Rectal smooth muscle tissue (tissue), 1 donor: ENCODE measurements around the gene RAB41.
"Not testable (repeated sequence)": the region's sequence is repeated elsewhere in the genome, so short reads cannot be mapped to it uniquely, and the experiment has no call there.

Source experiments
- H3K27ac ChIP-seq: one replicate; pipeline ENCODE4 v1.7.0; 2013; ENCODE audit warnings: low read depth, low read length, inconsistent platforms
- H3K27me3 ChIP-seq: one replicate; pipeline ENCODE4 v1.7.0; 2013; ENCODE audit warnings: low read length; ENCODE audit not compliant: control insufficient read depth, insufficient read depth
- H3K36me3 ChIP-seq: one replicate; pipeline ENCODE4 v1.7.0; 2013; ENCODE audit warnings: low read length; ENCODE audit not compliant: control insufficient read depth, insufficient read depth
- H3K4me1 ChIP-seq: one replicate; pipeline ENCODE4 v1.7.0; 2013; ENCODE audit warnings: low read length; ENCODE audit not compliant: control insufficient read depth, insufficient read depth
- H3K4me3 ChIP-seq: one replicate; pipeline ENCODE4 v1.7.0; 2013; ENCODE audit warnings: low read length
- H3K9ac ChIP-seq: one replicate; pipeline ENCODE4 v1.7.0; 2013; ENCODE audit warnings: low read length

Gene RAB41

GRCh38 chrX:70281951-70282350 is at the start of gene RAB41:
TSS of gene RAB41 (plus strand) at chrX:70282172. CDS start at chrX:70282218, 46 bp downstream.
- no peak within 1 kb of the TSS for H3K4me3 ChIP-seq
- no peak within 1 kb of the TSS for H3K27ac ChIP-seq
- no peaks in the 10 kb centered on the region for H3K4me1 ChIP-seq
- no peaks in the 10 kb centered on the region for H3K36me3 ChIP-seq
- H3K27me3 ChIP-seq, result no peaks in the 10 kb centered on the region
- H3K9ac ChIP-seq, result no peak within 1 kb of the TSS

DNA sequence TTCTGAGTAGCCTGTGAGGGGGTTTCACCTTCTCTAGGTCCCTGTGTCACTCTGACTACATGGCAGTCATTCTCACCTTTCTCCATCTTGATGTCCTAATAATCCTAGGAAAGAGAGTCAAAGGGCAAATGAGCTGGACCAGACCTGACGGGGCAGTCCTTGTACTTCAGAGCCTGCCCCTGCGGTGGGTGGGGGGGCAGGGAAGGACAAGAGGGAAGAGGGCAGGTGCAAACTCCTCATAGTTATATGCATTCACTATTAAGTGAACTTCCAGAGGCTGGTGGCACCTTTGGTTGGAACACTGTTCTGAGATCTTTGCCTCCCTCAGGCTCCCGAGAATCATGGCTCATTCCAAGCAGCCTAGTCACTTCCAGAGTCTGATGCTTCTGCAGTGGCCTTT is 47.6 kb upstream of the RAB41 start, which contains the start of gene AWAT1:
AWAT1 (plus strand) TSS at position 301 of the 400 bp plus-strand sequence; CDS start at position 342, 41 bp downstream.
- H3K4me3 ChIP-seq, result no peak within 1 kb of the TSS
- no peak within 1 kb of the TSS for H3K9ac ChIP-seq
- no peaks in the 10 kb centered on the region for H3K27me3 ChIP-seq
- no peaks in the 10 kb centered on the region for H3K4me1 ChIP-seq
- H3K36me3 ChIP-seq, result no peaks in the 10 kb centered on the region
- no peak within 1 kb of the TSS for H3K27ac ChIP-seq

DNA sequence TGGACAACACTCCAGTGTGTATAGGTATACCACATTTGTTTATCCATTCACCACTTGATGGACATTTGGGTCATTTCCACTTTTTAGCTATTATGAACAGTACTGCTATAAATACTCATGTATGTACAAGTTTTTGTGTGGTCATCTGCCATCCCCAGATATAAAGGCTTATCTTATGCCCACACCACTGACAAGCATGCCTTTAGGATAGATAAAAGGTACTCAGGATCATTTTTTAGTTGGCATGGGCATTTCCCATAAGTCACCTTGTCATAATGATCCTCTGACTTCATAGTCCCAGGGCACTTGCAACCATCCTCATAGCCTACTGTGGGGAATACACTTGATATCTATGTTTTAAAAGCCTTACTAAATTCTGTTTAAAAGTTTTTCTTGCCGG is 41.2 kb upstream of the RAB41 start:
- Histone ChIP-seq H3K9ac (no peak overlapping the region), H3K36me3 (no peaks in the 10 kb centered on the region)

GRCh38 chrX:70241501-70241900 is 40.5 kb upstream of the RAB41 start:
- no peaks in the 10 kb centered on the region for H3K27me3 ChIP-seq
- no peaks in the 10 kb centered on the region for H3K36me3 ChIP-seq
- H3K9ac ChIP-seq, result no peak overlapping the region
- H3K27ac ChIP-seq, result no peak overlapping the region
- no peak overlapping the region for H3K4me3 ChIP-seq
- no peaks in the 10 kb centered on the region for H3K4me1 ChIP-seq

More for the DNA sequence above, 41.2 kb upstream of the RAB41 start:
- Histone ChIP-seq H3K27me3 (no peaks in the 10 kb centered on the region), H3K4me1 (no peaks in the 10 kb centered on the region), H3K27ac (no peak overlapping the region), H3K4me3 (no peak overlapping the region)

DNA sequence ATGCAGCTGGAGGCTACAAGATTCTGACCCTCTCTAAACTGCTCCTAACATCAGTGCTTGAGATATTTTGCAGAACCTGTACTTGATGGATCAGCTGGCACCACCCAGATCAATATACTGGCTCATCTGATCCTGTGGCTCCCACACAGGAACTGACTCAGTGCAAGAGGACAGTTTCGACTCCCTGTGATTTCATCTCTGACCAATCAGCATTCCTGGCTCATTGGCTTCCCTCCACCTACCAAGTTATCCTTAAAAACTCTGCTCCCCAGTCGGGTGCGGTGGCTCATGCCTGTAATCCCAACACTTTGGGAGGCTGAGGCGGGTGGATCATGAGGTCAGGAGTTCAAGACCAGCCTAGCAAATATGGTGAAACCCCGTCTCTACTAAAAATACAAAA is 38.4 kb upstream of the RAB41 start:
- H3K27ac ChIP-seq, H3K4me1 ChIP-seq, H3K9ac ChIP-seq, H3K4me3 ChIP-seq, H3K27me3 ChIP-seq, H3K36me3 ChIP-seq: not testable (repeated sequence)

DNA sequence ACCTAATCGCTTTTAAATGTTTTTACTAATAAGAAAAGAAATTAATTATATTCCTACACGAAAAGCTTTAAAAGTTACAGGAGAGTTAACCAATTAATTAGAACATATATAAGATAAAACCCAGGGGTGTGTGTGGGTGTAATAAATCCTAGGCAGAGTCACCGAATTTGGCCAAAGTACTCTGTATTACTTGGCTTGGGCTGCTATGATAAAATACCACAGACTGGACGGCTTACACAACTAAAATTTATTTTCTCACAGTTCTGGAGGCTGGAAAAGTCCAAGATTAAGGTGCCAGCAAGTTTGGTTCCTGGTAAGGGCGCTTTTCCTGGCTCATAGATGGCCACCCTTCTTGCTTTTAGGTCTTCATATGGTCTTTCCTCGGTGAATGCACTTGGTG is 37.1 kb upstream of the RAB41 start:
- H3K27ac ChIP-seq, result no peak overlapping the region
- no peaks in the 10 kb centered on the region for H3K36me3 ChIP-seq
- H3K27me3 ChIP-seq, result no peaks in the 10 kb centered on the region
- no peak overlapping the region for H3K9ac ChIP-seq
- no peak overlapping the region for H3K4me3 ChIP-seq
- H3K4me1 ChIP-seq, result no peaks in the 10 kb centered on the region

DNA sequence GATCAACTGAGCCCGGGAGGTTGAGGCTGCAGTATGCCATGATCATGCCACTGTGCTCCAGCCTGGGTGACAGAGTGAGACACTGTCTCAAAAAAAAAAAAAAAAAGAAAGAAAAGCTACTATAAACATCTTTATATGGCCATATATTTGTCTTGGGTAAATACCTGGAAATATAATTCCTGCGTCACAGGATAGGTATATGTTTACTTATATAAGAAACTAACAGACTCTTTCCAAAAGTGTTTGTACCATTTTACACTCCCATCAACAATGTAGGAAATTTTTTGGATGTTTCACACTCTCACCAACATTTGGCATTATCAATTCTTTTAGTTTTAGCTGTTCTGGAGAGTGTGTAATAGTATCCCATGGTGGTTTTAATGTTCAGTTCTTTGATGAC is 34.7 kb upstream of the RAB41 start:
- H3K27me3 ChIP-seq, result no peaks in the 10 kb centered on the region
- no peak overlapping the region for H3K4me3 ChIP-seq
- H3K36me3 ChIP-seq, result no peaks in the 10 kb centered on the region
- H3K4me1 ChIP-seq, result no peaks in the 10 kb centered on the region
- H3K9ac ChIP-seq, result no peak overlapping the region
- H3K27ac ChIP-seq, result no peak overlapping the region

GRCh38 chrX:70252491-70252890 is 29.5 kb upstream of the RAB41 start:
- Histone ChIP-seq H3K27ac (no peak overlapping the region), H3K27me3 (no peaks in the 10 kb centered on the region), H3K4me1 (no peaks in the 10 kb centered on the region), H3K9ac (no peak overlapping the region), H3K36me3 (no peaks in the 10 kb centered on the region), H3K4me3 (no peak overlapping the region)

DNA sequence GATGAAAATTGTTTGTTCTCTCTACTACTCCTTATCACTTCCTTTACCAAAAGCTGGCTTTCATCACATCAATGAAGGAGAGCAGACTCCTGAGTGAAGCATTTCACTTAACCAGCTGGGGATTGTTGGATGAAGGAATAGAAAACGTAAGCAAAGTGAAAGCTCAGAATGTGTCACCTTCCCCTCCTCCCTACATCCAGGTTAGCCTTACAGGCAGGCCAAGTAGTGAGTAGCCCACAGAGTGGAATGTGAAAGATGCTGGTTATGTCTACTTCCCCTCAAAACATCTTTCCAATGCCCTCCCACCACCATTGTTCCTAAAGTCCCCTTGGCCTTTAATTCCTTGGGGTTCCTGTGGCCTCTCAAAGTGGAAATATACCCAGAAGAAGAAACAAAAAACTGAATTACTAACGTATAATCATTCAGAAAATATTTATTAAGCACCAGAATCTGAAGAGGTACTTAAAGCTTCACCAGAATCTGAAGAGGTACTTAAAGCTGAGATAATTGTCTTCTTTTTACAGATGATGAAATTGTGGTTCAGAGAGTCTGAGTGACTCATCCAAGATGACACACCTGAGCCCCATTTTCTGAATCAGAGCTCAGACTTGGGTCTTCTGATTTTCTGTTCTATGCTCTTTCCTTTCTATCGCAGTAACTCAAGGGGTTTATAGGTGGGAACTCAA is 28.5 kb upstream of the RAB41 start:
- H3K4me3 ChIP-seq, result no peak overlapping the region
- no peak overlapping the region for H3K27ac ChIP-seq
- H3K4me1 ChIP-seq, result no peaks in the 10 kb centered on the region
- no peaks in the 10 kb centered on the region for H3K27me3 ChIP-seq
- H3K36me3 ChIP-seq, result no peaks in the 10 kb centered on the region
- H3K9ac ChIP-seq, result no peak overlapping the region

GRCh38 chrX:70254063-70254400 is 27.9 kb upstream of the RAB41 start:
- Histone ChIP-seq H3K27ac (no peak overlapping the region), H3K36me3 (no peaks in the 10 kb centered on the region), H3K4me3 (no peak overlapping the region), H3K4me1 (no peaks in the 10 kb centered on the region), H3K27me3 (no peaks in the 10 kb centered on the region), H3K9ac (no peak overlapping the region)

DNA sequence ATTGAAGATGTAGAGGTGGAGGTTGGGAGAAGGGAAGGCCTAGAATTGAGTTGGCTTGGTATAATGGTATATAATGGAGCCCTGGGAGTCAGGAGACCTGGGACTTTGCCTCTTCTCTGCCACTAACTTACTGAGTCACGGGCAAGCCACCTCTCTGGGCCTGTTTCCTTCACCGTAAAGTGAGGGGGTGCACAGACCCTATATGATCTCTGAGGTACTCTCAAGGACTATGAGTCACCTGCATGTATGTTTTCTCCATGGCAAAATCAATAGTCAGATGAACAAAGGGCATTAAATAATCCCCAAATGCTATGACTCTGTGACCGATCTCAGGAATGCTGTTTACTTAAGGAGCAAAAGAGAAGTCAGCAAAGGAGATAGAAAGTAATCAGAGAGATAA is 27.1 kb upstream of the RAB41 start:
- H3K27ac ChIP-seq, result no peak overlapping the region
- no peaks in the 10 kb centered on the region for H3K36me3 ChIP-seq
- H3K4me1 ChIP-seq, result no peaks in the 10 kb centered on the region
- H3K9ac ChIP-seq, result no peak overlapping the region
- no peak overlapping the region for H3K4me3 ChIP-seq
- no peaks in the 10 kb centered on the region for H3K27me3 ChIP-seq

DNA sequence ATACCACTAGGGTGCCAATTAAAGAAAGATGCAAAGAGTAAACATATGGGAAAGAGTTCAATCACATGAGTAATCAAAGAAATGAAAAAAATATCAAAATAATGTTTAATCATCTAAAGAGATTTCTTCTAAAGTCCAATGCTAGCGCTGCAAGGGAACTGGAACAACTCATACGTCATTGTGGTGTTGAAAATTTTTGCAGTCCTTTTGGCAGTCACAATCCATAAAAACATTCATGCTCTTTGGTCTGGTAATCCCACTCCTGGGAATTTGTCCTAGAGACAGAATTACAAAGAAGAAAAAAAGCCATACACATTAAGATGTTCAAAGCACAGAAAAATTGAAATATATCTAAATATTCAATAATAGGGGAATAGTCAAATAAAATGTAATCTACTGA is 26.5 kb upstream of the RAB41 start:
- H3K27ac ChIP-seq, result no peak overlapping the region
- H3K9ac ChIP-seq, result no peak overlapping the region
- no peaks in the 10 kb centered on the region for H3K36me3 ChIP-seq
- no peaks in the 10 kb centered on the region for H3K27me3 ChIP-seq
- no peak overlapping the region for H3K4me3 ChIP-seq
- no peaks in the 10 kb centered on the region for H3K4me1 ChIP-seq

DNA sequence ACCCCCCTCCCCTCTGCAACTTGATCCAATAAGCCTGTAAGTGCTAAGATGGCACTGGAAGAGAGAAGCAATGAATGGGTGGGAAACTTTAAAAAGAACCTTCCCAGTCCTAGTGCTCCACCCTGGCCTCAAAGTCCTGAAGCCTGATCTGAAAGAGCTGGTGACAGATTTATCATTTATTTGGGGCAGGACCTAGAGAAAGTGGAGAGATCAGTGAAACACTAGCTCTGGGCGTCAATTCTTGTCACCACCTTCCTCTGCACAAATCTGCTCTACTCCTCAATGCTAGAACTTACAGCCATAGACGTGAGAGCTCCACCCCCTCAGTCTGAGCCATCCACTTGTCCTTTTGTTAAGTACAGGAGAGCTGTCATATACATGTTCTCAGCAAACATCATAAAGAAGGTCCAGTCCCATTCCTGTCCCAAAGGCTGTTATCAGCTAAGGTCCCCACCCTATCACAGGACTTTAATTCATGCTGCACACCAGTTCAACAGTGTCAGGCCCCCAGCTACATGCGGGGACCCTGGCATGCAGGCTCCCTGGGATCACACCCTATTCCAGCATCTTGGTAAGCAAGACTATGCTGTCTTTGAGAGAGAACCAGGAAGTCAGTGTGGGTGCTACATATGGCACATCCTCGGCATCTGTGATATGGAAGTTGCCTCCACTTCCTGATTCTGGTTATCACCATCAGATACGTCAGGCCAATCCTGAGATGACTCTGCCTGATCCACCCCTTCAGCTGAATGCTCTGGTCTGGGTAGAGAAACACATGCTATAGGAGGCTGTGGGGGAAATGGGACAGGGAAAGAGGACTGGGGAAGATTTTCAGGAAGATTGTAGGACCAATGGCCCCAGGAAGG is 24.3 kb upstream of the RAB41 start:
- Histone ChIP-seq H3K4me3 (no peak overlapping the region), H3K36me3 (no peaks in the 10 kb centered on the region), H3K27ac (no peak overlapping the region), H3K4me1 (no peaks in the 10 kb centered on the region), H3K27me3 (no peaks in the 10 kb centered on the region), H3K9ac (no peak overlapping the region)
